Cerebellar nuclear complex (tissue), 1 donor: Measurements from ENCODE around the gene KCNJ11.

Experiments used
- DNase-seq, 2 experiments: peaks; one replicate each; lab custom pipeline; 2025; lab: John Stamatoyannopoulos, UW

Gene KCNJ11

DNA sequence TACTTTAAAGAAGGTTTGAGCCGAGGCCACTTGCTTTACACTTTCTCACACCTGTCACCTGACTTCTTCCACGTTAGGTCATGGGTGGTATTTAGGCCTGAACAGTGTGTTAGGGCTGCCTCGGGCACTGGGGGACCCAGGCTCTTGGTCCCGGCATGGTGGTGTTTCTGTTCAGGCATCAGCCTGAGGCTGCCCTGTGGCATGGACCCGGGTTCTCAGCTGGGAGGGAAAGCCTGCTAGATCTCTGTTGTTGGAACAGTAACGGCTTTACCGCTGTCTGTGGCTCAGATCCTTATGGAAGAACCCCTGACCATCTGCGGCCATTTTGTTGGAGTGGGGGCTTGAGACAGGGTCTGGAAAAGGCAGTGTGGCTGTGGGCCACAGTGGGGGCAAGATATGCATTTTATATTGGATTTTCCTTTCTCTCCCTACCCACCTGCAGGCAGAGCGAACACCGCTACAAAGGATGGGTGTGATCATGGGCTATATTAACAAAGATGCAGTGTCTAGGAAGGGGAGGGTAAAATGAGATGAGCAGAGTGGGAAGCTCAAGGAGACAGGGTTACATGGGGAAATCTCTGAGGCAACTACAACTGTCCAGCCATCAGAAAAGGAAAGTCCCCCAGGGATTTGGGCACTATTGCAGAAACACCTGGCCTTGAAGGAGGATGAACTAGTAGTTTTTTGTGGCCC lies 1.6 kb upstream of the KCNJ11 start:
- no peak for DNase-seq

DNA sequence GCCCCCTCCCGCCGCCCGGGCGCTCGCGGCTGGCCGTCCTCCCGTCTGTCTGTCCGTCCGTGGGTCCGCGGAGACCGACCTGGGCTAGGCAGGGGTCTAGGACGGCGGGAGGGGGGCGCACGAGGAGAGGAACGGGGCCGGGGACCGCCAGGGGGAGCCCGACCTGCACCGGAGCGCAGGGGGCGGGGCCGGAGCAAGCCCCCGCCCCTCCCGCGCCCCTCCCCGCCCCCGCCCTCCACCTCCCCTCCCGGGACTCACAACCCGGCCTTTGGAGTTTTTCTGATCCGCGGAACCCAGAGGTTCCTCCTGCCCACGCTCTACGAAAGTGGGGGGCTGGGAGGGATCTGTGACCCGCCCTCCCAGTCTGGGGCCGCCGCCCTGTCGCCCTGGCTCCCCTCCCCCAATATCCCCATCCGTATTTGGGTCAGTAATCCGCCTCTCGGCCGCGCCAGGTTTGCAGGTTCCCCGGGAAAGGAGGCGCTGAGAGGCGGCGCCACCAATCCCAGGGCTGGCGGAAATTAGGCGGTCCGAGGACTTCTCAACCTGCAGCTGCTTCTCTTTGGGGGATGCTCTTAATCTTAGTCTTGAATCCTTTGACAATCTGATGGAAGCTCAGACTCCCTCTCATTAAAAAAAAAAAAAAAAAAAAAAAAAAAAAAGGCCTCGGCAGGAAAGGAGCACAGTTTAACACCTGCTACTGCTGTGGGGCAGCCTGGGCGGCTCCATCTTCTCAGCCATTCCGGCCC lies 925 bp upstream of the KCNJ11 start:
- peak; percentile 63 to 82 for DNase-seq

DNA sequence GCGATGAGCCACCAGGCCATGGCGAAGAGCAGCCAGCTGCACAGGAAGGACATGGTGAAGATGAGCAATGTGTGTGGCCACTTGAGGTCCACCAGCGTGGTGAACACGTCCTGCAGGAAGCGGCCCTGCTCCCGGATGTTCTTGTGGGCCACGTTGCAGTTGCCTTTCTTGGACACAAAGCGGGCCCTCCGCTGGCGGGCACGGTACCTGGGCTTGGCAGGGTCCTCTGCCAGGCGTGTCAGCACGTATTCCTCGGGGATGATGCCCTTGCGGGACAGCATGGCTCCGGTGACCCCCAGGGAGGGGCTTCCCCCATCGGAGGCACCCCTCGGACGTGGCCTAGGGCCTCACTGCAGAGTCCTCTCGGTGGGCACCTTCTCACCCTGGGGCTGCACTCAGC lies 648 bp downstream of the KCNJ11 start:
- no peak for DNase-seq

DNA sequence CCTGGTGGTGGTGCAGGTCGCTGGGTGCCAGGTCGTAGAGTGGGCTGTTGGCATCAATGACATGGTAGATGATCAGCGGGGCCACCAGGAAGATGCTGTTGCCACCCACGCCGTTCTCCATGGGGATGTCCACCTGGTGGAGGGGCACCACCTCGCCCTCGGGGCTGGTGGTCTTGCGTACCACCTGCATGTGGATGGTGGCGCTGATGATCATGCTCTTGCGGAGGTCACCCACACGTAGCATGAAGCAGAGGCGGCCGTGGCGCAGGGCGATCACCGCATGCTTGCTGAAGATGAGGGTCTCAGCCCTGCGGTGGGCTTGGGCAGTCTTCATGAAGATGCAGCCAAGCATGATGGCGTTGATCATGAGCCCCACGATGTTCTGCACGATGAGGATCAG lies 1.2 kb downstream of the KCNJ11 start:
- no peak for DNase-seq

DNA sequence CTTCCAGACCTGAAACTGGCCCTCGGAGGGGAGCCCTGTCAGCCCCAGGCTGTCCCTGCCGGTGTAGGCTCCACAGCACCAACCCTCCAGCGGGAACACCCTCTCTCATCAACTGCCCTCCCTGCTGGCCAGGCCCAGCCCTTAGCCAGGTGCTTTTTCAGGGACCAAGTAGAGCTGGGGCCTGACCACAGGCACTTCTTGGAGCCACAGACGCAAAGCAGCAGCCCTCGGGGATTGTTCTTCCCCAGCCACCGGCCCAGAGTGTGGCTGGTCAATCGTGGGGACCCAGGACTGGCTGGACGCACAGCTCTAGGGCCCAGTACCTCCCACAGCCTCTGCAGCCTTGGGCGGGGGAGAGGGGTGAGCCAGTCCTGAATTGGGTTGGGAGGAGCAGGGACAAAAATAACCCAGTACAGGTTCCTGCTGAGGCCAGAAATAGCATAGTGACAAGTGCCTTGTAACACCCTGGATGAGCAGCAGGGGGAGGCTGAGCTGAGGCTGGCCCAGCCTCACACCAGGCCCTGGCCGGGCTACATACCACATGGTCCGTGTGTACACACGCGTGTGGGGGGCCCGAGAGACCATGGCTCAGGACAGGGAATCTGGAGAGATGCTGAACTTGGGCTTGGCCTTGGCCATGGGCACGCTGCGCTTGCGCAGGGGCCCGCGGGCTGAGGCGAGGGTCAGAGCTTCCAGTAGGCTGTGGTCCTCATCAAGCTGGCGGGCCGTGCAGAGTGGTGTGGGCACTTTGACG lies 2.0 kb downstream of the KCNJ11 start:
- peak; percentile 91 to 94 for DNase-seq

DNA sequence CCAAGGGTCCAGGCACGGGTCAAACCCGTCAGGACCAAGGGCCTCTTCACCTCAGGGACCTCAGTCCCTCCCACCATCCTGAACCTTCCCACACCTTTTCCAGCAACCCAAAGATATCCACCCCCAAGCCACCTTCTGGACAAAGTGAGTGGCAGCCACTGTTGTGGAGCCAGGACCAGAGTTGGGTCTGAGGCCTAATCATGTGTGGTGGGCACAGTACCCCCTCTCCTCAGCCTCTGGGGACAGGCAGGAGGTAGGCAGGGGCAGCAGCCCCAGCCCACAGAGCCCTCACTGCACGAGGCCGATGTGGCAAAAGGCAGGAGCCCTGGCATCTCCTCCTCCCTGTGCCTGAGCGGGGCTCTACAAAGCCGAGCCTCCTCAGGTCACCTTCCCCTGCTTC lies 2.5 kb downstream of the KCNJ11 start:
- no peak for DNase-seq

DNA sequence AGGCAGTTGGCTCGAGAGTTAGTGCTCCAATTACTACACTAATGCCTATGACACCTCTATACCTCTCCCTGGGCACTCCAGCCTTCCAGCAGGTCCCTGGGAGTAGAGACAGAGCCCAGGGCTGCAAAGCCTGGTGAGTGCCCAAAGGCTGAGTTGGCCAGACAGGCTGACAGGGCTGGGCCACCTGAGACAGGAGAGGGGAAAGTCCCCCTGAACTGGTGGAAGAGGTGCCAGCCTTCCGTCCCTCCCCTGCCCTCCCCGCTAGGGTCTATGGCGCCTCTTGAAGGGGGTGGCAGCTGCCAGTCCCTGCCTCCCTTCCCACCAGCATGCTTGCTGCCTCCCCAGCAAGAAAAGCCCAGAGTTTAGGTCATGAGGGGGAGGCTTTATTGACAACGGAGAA lies 3.0 kb downstream of the KCNJ11 start:
- DNase-seq, result no peak

DNA sequence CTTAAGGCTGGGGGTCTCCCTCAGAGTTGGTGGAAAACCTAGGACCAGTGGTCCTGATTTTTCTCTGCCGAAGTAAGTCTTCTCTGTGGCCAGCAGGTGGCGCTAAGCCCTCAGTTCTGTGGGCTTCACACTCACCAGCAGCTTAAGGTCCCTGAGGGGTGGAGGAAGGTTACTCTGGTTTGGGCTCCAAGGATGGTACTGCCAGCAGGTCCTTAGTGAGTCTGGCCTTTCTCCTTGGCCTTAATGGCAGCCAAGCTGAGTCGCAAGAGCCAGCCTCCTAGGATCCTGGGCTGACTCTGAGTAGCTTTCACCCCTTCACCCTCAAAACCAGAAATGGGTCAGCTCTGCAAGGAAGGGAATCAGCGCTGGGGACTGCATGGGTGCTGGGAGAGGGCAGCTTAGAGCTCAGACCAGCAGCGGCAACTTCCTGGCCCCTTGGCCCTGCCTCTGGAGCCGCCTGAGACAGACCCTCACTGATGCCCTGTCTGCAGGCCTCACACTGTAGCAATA lies 4.4 kb downstream of the KCNJ11 start:
- DNase-seq, result peak; percentile 65 to 80

DNA sequence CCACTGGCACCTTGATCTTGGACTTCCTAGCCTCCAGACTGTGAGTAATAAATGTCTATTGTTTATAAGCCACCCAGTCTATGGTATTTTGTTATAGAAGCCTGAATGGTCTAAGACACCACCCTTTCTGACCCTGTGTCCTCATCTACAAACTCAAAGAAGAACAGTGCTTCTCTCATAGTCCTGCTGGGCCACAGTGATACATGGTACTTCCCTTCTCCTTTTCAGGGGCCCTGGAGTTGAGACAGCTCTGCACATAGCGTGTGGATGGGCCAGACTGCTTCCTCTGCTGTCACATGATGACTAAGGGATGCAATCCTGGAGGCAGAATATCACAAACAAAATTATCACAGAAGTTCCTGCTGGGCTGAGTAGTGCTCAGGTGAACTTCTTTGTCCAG lies 5.0 kb downstream of the KCNJ11 start:
- no peak for DNase-seq

DNA sequence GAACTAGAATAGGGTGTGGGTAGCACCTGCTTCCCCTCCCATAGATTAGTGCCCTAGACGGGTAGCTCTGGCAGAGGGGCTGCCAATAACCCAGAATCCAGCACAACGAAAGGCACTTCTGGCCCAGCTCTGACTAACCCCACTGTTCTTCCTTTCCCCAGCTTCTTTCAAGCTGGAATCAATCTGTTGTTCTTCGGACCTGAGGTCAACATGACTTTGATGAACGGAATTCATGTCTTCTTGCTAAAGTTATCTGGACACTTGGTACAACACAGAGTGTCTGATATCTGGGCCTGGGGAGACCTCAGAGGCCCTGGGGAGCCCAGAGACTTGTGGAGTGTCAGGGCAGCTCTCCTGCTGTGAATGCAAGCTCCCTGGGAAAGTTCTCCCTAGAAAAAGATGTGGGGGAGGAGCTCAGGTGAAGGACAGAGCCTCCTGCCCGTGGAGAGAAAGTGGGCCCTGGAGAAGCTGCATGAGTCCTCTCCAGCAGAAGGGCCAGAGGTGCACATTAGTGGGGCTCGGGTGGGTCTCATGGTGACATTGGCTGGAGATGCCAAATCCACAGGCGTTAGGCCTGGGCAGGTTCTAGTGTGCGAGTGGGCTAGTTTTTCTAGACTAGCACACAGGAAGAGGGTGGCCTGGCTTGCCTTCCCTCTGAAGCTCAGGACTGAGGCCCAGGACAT lies 6.3 kb downstream of the KCNJ11 start:
- DNase-seq, result no peak

DNA sequence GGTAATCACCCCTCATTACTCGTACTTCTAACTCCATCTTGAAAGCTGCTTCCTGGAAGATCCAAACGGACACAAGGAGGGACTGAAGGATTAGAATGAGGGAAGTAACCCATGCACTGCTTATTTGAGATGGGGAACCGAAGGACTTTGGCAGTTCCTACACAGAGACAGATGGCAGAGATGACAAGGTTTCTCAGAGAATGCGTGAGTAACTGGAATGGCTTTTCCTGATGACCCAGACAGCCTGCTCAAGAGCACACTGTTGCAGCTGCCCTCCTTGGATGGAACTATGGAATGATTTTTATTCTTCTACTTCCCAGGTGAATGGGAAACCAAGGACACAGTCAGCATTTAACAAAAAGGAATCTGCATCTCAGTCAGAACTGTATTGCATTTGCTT lies 7.3 kb downstream of the KCNJ11 start:
- peak in 1 of 2 experiments; percentile 34 for DNase-seq

DNA sequence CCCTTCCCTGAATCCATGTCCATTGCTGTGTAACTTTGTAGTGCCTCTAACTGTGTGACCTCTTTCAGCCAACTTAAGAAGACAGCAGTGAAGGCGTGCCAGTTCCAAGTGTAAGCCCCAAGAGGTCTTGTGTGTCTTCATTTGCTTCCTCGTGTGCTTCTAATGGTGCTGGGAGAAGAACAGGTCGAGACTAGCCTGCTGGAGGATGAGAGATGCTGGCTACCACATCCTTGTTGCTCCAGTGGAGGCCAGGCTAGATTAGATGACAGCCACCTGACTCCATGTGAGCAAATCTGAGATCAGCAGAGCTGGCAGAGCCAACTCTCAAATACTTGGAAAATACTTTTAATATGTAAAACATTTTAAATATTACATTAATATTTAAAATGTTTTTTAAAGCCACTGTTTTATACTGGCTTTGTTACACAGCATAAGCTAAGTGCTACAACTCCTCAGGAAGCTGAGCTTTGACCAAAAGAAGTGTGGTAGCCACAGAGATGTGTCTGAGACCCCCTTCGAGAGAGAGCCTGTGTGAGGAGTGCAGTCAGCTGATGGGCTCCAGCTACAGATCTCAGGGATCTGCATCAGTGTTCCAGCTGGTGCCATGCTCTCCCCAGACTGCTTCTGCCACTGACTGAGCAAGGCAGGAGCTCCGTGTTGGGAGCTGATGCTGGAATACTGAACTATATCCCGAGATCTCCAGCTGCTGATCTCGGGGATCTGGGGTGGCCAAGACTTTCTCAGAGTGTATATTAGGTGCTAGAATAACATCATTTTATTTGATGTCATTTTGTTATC lies 8.9 kb downstream of the KCNJ11 start:
- no peak for DNase-seq

DNA sequence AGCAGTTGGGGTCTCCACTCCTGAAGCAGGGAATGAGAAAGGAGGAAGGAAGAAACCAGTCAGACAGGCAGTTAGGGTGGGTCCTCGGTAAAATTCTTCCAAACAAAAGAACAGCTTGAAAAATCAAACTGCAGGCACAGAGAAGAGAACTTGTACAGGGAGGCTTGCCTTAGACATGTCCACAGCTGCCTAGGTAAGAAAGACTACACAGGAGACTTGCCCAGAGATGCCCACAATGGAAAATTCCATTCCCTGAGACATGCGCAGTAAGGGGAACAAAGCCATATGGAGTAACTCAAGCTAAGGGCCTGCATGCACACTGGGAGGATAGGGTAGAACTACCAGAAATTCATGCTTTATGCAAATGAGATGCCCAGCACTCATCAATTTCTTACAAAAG lies 9.8 kb downstream of the KCNJ11 start:
- no peak for DNase-seq

DNA sequence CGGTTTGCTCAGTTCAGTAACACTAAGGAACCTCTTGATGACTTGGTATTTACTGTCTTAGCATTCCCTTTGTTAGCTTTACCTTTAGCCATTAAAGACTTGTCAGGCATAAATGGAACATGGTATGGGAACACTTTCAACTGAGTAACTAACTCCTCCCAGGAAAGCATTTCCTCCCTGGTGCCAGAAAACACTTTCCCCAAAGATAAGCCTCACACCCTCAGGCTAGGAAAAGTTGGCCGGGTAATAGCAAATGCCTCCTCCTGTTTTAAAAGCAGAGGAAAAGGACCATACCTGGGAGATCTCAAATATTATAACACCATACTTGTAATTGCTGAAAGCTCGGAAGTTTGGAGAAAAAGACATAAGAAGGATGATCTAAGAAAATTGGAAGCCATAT lies 12.0 kb downstream of the KCNJ11 start:
- DNase-seq, result no peak

DNA sequence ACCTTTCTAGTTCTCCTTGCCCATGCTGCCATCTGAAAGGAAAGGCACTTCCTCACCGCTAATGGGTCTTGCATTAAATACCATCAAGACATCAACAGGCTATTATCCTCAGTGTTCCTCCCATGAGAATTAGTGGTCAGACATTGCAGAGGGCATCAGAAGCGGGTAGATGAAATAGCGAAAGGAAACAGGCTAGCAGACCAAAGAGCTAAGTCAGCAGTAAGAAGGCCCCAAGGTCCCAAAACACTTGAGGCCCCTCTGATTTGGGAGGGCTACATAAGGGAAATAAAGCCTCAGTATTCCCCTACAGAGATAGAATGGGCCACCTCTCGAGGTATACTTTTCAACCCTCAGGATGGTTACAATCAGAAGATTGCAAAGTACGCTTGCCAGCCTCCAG lies 12.9 kb downstream of the KCNJ11 start:
- no peak for DNase-seq

DNA sequence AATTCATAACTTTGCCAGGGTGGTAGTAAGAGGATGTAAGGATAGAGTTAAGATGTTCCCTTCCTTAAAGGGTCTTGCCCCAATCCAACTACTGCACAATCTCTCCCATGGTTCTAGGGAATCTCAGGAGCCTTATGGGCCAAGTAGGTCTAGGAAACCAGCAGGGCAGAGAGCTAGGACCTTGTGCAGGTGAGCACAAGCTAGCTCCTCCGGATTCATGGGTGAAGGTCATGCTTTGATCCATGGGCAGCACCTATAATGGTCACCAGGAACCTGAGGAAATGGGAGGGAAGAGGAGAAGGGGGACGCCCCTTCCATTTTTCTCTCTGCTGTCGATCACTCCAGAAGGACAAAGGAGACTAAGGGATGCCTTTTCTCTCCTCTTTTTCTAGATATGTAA lies 16.8 kb downstream of the KCNJ11 start:
- no peak for DNase-seq

DNA sequence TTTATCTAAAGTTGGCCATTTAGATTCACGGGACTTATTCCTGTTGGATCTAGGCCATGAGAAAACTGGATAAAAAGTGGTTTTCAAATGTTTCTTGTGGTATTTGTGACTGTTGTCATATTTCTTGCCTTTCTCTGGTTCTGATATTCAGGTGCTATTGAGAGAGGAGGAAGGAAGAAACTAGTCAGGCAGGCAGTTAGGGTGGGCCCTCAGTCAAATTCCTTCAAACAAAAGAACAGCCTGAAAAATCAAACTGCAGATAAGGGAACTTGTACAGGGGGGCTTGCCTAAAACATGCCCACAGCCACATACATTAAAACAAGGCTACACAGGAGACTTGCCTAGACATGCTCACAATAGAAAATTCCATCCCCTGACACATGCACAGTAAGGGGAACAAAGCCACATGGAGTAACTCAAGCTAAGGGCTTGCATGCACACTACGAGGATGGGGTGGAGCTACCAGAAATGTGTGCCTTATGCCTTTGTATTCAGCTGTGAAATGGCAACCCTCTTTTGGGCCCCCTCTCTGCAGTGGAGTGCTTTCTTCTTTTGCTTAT lies 18.7 kb downstream of the KCNJ11 start:
- DNase-seq, result no peak

DNA sequence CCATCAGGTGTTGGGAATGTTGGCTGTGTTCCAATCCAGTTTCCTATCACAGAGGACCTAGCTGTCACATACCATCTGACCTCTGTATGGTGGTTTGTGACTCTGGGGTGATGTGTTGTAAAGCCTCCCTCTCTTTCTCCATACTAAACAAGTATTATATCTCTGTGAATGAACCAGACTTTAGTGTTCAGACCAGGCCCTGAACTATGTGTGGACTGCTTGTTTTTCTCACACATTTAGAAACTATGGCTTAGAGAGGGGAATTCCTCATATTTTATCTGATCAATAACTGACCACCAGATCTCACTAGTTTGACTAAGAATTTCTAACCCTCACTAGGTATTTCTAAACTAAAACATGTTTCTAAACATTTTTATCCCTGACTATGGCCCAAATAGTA lies 19.4 kb downstream of the KCNJ11 start:
- no peak for DNase-seq

DNA sequence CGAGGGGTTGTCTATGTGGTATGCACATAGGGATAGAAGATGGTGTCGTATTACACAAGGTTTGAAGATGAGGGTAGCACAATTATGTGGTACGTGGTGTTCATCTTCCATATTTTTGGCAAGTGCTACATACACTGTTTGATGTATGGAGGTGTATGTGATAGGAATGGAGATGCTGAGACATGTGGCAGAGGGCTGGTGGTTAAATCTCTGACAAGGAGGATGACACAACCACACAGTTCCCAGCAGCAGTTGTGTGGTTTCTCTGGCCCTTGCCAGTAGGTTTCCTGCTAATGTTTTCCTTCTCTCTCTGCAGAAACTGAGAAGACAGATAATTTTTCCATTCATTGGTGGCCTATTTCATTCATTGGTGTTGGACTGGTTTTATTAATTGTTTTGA lies 19.9 kb downstream of the KCNJ11 start:
- DNase-seq, result no peak

DNA sequence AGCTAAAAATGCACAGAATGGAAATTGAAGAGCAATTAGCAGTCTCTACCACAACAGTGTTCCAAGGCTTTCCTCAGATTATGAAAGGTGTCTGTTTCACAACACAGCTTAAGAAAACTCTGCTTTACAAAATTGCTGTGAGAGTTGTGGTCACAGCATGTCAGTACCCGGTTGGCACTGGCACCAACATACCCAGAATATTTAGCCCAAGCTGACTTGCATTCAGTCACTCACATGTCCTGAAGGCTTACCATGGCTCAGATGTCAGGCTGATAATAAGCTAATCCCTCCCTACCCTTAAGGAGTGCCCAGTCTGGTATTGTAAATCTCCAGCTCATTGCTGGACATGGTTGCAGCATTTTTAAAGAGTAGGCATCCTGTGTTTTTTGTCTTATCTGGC lies 22.0 kb downstream of the KCNJ11 start:
- DNase-seq, result no peak

DNA sequence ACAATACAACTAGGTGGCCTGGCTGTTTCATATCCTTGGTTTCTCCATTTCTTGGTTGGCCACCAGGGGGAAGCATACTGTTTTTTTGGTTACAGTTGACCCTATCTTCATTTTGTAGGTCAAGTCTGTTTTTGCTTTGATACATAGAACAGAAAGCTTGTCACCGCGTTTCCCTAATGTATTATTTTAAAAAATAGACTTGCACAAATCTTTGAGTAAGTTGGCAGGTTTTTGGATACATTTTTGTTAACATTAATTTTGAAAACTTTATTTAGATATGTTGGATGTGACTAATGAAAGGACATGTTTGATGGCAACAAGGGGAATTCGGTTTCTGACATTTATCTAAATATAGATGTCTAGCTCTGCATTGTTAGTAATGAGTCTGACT lies 33.9 kb downstream of the KCNJ11 start:
- peak; percentile 41 to 75 for DNase-seq
